HFF-Myc (cell line): ENCODE results near the gene HIVEP3.

Experiments used
- DNase-seq: peaks from one replicate; pipeline ENCODE4 v3.0.0-alpha.2; 2011; ENCODE audit warnings: low read depth; ENCODE audit errors: extremely low read depth
- H3K4me3 ChIP-seq: replicated peaks from 2 replicates; pipeline ENCODE4 v1.5.1; 2011; ENCODE audit warnings: low read depth, mild to moderate bottlenecking, control low read depth, low read length
- TF ChIP-seq, protein P1 (sequence below): IDR thresholded peaks from 2 replicates; pipeline ENCODE4 v1.5.1; 2012; ENCODE audit warnings: mild to moderate bottlenecking, low read depth, low read length, control low read depth; ENCODE audit errors: missing control alignments

HIVEP3 gene

GRCh38 chr1:41918450-41919043 lies at the start of gene HIVEP3:
Gene HIVEP3, minus strand, starts transcription at chr1:41918922.
- H3K4me3 ChIP-seq, result peak within 1 kb of the TSS; percentile 40
- no peak for DNase-seq
- TF ChIP-seq, protein P1, sequence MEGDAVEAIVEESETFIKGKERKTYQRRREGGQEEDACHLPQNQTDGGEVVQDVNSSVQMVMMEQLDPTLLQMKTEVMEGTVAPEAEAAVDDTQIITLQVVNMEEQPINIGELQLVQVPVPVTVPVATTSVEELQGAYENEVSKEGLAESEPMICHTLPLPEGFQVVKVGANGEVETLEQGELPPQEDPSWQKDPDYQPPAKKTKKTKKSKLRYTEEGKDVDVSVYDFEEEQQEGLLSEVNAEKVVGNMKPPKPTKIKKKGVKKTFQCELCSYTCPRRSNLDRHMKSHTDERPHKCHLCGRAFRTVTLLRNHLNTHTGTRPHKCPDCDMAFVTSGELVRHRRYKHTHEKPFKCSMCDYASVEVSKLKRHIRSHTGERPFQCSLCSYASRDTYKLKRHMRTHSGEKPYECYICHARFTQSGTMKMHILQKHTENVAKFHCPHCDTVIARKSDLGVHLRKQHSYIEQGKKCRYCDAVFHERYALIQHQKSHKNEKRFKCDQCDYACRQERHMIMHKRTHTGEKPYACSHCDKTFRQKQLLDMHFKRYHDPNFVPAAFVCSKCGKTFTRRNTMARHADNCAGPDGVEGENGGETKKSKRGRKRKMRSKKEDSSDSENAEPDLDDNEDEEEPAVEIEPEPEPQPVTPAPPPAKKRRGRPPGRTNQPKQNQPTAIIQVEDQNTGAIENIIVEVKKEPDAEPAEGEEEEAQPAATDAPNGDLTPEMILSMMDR, result no peak

DNA sequence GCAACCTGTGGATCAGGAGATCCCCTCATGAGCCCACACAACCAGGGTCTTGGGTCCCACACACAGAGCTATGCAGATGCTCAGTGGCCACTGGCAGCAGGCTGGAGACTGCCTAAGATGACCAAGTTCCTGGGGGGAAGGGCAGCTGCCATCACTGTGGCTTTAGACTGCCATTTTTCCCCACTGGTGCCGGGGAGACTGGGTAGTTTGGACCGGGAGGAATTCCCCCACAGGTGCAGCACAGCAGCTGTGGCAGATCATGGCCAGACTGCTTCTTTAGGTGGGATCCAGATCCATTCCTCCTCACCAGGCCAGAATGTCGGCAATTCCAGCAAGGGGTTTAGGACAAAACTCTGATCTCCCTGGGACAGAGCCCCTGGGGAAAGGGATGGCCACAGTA lies 45.7 kb upstream of the HIVEP3 start:
- no peak overlapping the region for H3K4me3 ChIP-seq
- TF ChIP-seq, protein P1, result no peak
- no peak for DNase-seq

GRCh38 chr1:41963636-41964035 lies 44.9 kb upstream of the HIVEP3 start:
- H3K4me3 ChIP-seq, result no peak overlapping the region
- DNase-seq, result no peak
- TF ChIP-seq, protein P1, result no peak

GRCh38 chr1:41958015-41958673 lies 39.4 kb upstream of the HIVEP3 start:
- TF ChIP-seq, protein P1, result no peak
- no peak overlapping the region for H3K4me3 ChIP-seq
- no peak for DNase-seq

- no peak overlapping the region for H3K4me3 ChIP-seq
- DNase-seq, result no peak
- TF ChIP-seq, protein P1, result no peak
These were observed 38.8 kb upstream of the HIVEP3 start for GRCh38 chr1:41957568-41957967.

- no peak overlapping the region for H3K4me3 ChIP-seq
- peak; percentile 78 for DNase-seq
- TF ChIP-seq, protein P1, result no peak
These were observed 36.9 kb upstream of the HIVEP3 start for GRCh38 chr1:41955461-41956159.
